GM12801 (cell line): ENCODE results near the gene GFPT1.

Source experiments
- TF ChIP-seq, protein P1 (sequence below): IDR thresholded peaks from one replicate; pipeline ENCODE4 v1.5.1; 2011; ENCODE audit warnings: control low read depth; ENCODE audit not compliant: insufficient read length; ENCODE audit errors: extremely low read depth

Gene GFPT1

DNA sequence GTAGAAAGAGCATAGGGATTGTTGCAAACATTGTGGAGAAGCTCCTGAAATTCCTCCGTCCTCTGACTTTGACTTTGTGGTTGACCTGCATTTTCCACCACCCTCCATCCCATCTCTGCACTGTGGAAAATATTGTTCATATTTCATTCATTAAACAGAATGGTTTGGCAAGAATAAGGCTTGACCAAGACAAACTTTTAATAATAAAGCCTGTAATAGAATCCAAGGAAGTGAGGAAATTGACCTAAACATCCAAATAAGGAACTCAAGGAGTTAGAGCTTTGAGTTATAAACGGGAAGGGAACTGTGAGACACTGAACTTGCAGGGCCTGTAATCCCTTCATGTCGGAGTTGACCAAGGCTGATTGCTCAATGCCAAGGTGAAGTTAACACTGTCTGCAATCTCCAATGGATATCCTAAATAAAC lies 115.2 kb downstream of the GFPT1 start:
- TF ChIP-seq, protein P1, sequence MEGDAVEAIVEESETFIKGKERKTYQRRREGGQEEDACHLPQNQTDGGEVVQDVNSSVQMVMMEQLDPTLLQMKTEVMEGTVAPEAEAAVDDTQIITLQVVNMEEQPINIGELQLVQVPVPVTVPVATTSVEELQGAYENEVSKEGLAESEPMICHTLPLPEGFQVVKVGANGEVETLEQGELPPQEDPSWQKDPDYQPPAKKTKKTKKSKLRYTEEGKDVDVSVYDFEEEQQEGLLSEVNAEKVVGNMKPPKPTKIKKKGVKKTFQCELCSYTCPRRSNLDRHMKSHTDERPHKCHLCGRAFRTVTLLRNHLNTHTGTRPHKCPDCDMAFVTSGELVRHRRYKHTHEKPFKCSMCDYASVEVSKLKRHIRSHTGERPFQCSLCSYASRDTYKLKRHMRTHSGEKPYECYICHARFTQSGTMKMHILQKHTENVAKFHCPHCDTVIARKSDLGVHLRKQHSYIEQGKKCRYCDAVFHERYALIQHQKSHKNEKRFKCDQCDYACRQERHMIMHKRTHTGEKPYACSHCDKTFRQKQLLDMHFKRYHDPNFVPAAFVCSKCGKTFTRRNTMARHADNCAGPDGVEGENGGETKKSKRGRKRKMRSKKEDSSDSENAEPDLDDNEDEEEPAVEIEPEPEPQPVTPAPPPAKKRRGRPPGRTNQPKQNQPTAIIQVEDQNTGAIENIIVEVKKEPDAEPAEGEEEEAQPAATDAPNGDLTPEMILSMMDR: no peak
